PFSK-1 (cell line): Measurements from ENCODE around the gene PDCD4.

Source experiments
- POLR2AphosphoS5 ChIP-seq: IDR thresholded peaks from 2 replicates; pipeline ENCODE4 v1.6.1; 2012; ENCODE audit warnings: low read depth, mild to moderate bottlenecking, control low read depth, low read length, moderate library complexity
- REST ChIP-seq, 2 experiments: IDR thresholded peaks; 2 replicates each; pipeline versions ENCODE4 v1.6.1 to v1.8.0; 2011 to 2012; ENCODE audit warnings: low read depth in 2 of 2, low read length in 2 of 2, control low read depth in 1 of 2, inconsistent platforms in 1 of 2, mild to moderate bottlenecking in 1 of 2, moderate library complexity in 1 of 2; ENCODE audit not compliant: insufficient read depth in 1 of 2
- SIN3A ChIP-seq: IDR thresholded peaks from 2 replicates; pipeline ENCODE4 v1.6.1; 2012; ENCODE audit warnings: mild to moderate bottlenecking, low read length, moderate library complexity, borderline replicate concordance; ENCODE audit not compliant: insufficient read depth
- TAF1 ChIP-seq: IDR thresholded peaks from 2 replicates; pipeline ENCODE4 v1.6.1; 2012; ENCODE audit warnings: low read length, control low read depth, borderline replicate concordance; ENCODE audit not compliant: insufficient read depth

GRCh38 chr10:110914431-110914830 lies 42.7 kb downstream of the PDCD4 start:
- no peak for TF ChIP-seq POLR2AphosphoS5
- TF ChIP-seq REST (IDR thresholded peaks at IDR 0.05; ENCODE audit: insufficient read depth in 1 of 2, low read depth in 2 of 2, low read length in 2 of 2) = no peak
- TF ChIP-seq TAF1 = no peak
- no peak for TF ChIP-seq SIN3A
